Measurements from ENCODE around the gene FLNB.

GRCh38 chr3:58027704-58028317, 19.6 kb downstream of the FLNB start:
- TF ChIP-seq CTCF (IDR thresholded peaks at IDR 0.05; ENCODE audit: poor library complexity) (no peak), EZH2phosphoT487 (IDR thresholded peaks at IDR 0.05; ENCODE audit: low read depth, severe bottlenecking, unreplicated experiment) (no peak)

Data from hepatocyte (in vitro differentiated cells).